GM18951 (cell line): ENCODE data around the gene GSTP1.
"Not testable (repeated sequence)": the region's sequence is repeated elsewhere in the genome, so short reads cannot be mapped to it uniquely, and the experiment has no call there.

ENCODE experiments used
- POLR2A ChIP-seq: IDR thresholded peaks from 4 replicates; pipeline ENCODE4 v1.6.1; 2011; ENCODE audit warnings: mild to moderate bottlenecking; ENCODE audit not compliant: insufficient read length, insufficient read depth; ENCODE audit errors: extremely low read depth
- in situ Hi-C: fragments of 300-500 bp; cut with MboI; formaldehyde crosslinking; loops from one replicate; pipeline ENCODE4 v1.12.0; 2022; ENCODE audit warnings: low sequenced_read_pairs, mixed read lengths, inconsistent platforms; ENCODE audit not compliant: unreplicated experiment

GSTP1 gene

DNA sequence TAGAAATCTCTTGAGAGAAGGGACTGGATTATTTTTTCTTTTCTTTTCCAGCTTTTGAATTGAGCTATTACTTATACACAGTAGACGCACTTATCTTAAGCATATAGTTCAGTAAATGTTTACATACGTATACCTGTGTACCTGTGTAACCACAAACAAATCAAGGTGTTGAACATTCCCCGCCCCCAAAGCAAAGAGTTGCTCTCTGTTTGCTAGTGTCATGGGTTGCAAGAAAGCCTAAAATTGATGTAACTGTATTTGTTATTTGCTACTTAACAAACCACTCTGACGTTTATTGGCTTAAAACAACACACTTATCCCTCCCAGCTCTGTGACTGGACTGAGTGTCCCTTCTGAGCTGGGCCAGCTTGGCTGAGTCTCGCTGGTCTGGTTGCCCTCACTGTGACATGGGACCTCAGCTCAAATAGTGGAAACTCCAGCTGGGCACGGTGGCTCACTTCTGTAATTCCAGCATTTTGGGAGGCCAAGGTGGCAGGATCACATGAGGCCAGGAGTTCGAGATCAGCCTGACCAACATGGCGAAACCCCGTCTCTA, 35.0 kb upstream of the GSTP1 start:
- in situ Hi-C loops = no loop called here
- no peak for TF ChIP-seq POLR2A

- no peak for TF ChIP-seq POLR2A
- in situ Hi-C loops = no loop called here
Observed at GRCh38 chr11:67551127-67551526, 32.5 kb upstream of the GSTP1 start.

- in situ Hi-C loops = not testable (repeated sequence)
Observed at GRCh38 chr11:67551697-67552096, 31.9 kb upstream of the GSTP1 start.

DNA sequence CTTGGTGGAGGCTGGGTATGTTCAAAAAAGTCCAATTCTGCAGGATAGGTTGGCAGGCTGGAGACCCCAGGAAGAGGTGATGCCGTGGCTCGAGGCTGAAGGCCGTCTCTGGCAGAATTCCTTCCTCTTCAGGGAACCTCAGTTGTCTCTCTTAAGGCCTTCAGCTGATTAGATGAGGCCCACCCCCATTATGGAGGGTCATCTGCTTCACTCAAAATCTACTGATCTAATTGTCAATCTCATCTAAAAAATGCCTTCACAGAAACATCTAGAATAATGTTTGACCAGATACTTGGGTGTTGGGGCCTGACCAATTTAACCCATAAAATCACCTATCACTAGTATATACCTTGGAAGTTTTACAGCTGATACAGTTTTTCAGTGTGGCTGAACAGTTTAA, 27.4 kb upstream of the GSTP1 start:
- in situ Hi-C loops = no loop called here
- no peak for TF ChIP-seq POLR2A

- TF ChIP-seq POLR2A = no peak
- in situ Hi-C loops = no loop called here
Observed at GRCh38 chr11:67558084-67558772, 25.4 kb upstream of the GSTP1 start.

- in situ Hi-C loops = no loop called here
- no peak for TF ChIP-seq POLR2A
Observed at GRCh38 chr11:67561971-67562619, 21.5 kb upstream of the GSTP1 start.

DNA sequence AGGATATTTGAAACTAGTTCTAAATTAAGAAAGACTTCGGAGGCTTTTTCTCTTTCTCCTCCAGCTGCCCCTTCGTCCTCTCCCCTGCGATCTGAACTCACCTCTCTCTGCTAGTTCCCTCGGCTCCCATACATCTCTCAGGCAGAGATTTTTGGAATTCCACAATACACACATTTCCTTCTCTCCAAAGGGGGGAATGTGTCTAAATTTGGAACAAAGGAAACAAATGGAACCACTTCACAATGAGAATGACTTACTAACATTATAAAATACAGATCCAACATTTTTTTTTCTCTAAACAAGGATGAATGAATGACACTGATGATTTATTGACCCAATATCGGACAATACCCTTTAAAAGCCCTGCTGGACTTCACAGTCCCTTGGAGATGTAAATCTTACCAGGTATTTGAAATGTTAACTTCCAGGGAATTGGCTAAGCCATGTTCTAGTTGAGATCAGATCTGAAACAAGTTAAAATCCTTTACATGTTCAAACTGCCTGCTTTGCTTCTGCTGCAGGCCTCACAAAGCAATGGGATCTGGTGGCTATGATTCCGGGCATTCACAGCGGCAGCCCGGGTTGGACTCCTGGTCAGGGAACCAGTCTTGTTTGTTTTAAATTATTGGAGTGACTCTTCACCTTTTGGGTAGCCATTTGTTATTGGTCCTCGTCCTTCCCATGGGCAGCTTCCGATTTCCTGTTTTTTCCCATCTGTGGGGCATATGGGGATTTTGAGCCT, 20.5 kb upstream of the GSTP1 start:
- in situ Hi-C loops = no loop called here
- no peak for TF ChIP-seq POLR2A

GRCh38 chr11:67563705-67564114, 19.9 kb upstream of the GSTP1 start:
- in situ Hi-C loops = not testable (repeated sequence)

GRCh38 chr11:67564230-67564629, 19.4 kb upstream of the GSTP1 start:
- no peak for TF ChIP-seq POLR2A
- in situ Hi-C loops = no loop called here

DNA sequence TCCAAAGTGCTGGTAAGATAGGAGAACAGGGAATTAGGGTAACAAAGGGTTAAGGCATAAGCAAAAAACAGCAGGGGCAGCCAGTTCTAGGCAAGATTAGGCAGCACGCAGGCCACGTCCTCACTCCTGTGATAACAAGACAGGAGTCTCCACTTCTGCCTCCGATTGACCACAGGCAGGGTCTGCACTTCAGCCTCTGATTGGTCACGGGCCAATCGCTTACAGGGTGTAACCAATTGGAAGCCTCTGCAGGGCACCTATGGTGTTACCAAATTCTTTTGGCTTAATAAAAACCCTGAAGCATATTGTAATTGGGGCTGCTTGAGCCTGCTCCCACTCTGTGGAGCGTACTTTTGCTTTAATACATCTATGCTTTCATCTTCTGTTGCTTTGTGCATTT, 12.2 kb upstream of the GSTP1 start:
- TF ChIP-seq POLR2A = no peak
- in situ Hi-C loops = no loop called here

DNA sequence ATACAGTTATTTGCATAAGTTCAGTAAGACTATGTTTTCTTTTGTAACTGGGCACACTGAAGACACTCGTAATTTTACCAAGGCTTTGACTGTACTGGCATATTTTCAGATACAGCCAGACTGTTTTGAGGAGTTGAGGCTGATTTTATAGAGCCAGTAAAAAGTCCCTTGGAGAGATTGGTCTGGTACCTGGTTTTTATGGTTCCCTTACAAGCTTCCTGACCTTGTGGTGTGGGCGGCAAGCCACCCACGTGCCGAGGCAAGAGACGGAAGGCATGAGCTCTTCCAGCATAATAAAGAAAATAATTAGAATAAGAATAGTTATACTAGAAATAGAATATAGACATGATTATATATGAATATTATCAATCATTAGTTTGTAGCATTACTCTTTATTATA, 11.3 kb upstream of the GSTP1 start:
- in situ Hi-C loops = no loop called here
- no peak for TF ChIP-seq POLR2A

GRCh38 chr11:67572747-67573419, 10.7 kb upstream of the GSTP1 start:
- TF ChIP-seq POLR2A = no peak
- in situ Hi-C loops = no loop called here

DNA sequence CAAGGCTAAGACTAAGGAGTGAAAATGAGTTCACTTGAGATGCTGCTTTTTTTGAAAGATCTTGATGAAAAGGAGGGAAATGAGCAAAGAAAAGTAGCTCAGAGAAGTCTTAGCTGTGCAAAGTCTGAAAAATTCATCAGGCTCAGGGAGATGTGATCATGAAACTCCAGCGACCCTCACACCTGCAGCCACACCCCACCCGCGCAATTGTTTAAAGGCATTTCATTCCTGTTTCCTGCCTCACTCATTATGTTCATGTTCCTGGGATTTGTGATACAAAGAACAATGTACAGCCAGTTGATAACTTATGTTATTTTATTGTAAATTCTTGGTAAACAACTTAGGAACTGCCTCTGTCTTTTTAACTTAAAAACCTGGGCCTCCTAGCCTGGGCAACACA, 8.7 kb upstream of the GSTP1 start:
- no peak for TF ChIP-seq POLR2A
- in situ Hi-C loops = no loop called here
